C4-2B (cell line): Measurements from ENCODE around the gene HADH.

Experiments used
- H3K27ac ChIP-seq: fragments of 450-650 bp; 2 replicates; pipeline ENCODE4 v1.5.1; 2017
- CTCF ChIP-seq: fragments of 450-650 bp; conservative IDR thresholded peaks from 2 replicates; pipeline ENCODE4 v1.5.1; 2017; ENCODE audit warnings: mild to moderate bottlenecking
- ZFX ChIP-seq: fragments of 450-650 bp; IDR thresholded peaks from 2 replicates; pipeline ENCODE4 v1.6.1; 2017

The HADH gene

GRCh38 chr4:107970063-107970798, 19.5 kb upstream of the HADH start:
- no peak for TF ChIP-seq CTCF
- TF ChIP-seq ZFX: no peak
- no peak overlapping the region for H3K27ac ChIP-seq

GRCh38 chr4:107972605-107973004, 17.1 kb upstream of the HADH start:
- TF ChIP-seq ZFX (no peak), CTCF (no peak)
- no peak overlapping the region for H3K27ac ChIP-seq

GRCh38 chr4:107974523-107974922, 15.2 kb upstream of the HADH start:
- TF ChIP-seq CTCF (no peak), ZFX (no peak)
- no peak overlapping the region for H3K27ac ChIP-seq

GRCh38 chr4:107977482-107977881, 12.2 kb upstream of the HADH start:
- no peak overlapping the region for H3K27ac ChIP-seq
- TF ChIP-seq ZFX: no peak
- no peak for TF ChIP-seq CTCF

- no peak overlapping the region for H3K27ac ChIP-seq
- TF ChIP-seq CTCF (no peak), ZFX (no peak)
These were observed 11.6 kb upstream of the HADH start for GRCh38 chr4:107977966-107978705.

- H3K27ac ChIP-seq: no peak overlapping the region
These were observed 10.8 kb upstream of the HADH start for GRCh38 chr4:107978716-107979451.

More at GRCh38 chr4:107978716-107979451, 10.8 kb upstream of the HADH start:
- TF ChIP-seq CTCF (no peak), ZFX (no peak)
